K562 (cell line): ENCODE results near the gene DPCD. TPM values are rescaled to one million over a fixed set of nuclear protein-coding genes. Genes with fewer than 3 reads are reported as not detected.

ENCODE experiments used
- ATAC-seq: fragments of 200-7000 bp; cut with Tn5 transposase; 3 replicates; pipeline ENCODE4 v1.9.1; 2020; ENCODE audit warnings: moderate library complexity
- BruUV-seq: library from RNA; stranded (reverse); fragments of 400-500 nt; replicated peaks from 2 replicates; lab custom pipeline; 2021; lab: Mats Ljungman, UMichigan
- CTCF ChIA-PET: fragments of 300-600 bp; formaldehyde crosslinking; extraction: SDS; loops from one replicate; lab custom pipeline; 2021; ENCODE audit warnings: low intra/inter-chr PET ratio; lab: Yijun Ruan, JAX
- POLR2A ChIA-PET: fragments of 300-600, 350-650 bp; sonication (Branson Sonifier 250); formaldehyde crosslinking; extraction: SDS; loops from one replicate; lab custom pipeline; 2021; ENCODE audit warnings: antibody characterized with exemption, inconsistent platforms; lab: Yijun Ruan, JAX
- DNase-seq, 4 experiments: peaks; one replicate each; pipeline versions ENCODE4 v3.0.0 to v3.0.0-alpha.2; 2011 to 2018; ENCODE audit warnings: low spot score in 3 of 4, mixed read lengths in 3 of 4; ENCODE audit errors: extremely low read depth in 1 of 4
- FAIRE-seq: peaks from 2 replicates; lab custom pipeline; 2011; peaks lifted over from hg19 to GRCh38; lab: Jason Lieb, UNC
- H2AFZ ChIP-seq: 2 replicates; pipeline ENCODE4 v1.6.0; 2011; ENCODE audit warnings: low read depth, low read length, control low read depth, inconsistent platforms
- H3K27ac ChIP-seq: fragments of 200-600 bp; 3 replicates; pipeline ENCODE4 v1.8.0; 2011; ENCODE audit warnings: low read depth, mild to moderate bottlenecking, control low read depth, inconsistent platforms, low read length, moderate library complexity, mixed read lengths; ENCODE audit errors: extremely low read depth
- H3K27me3 ChIP-seq, 2 experiments: fragments of 300-600 bp in 1 of 2; 2 replicates in 1 of 2; 3 replicates in 1 of 2; pipeline versions ENCODE4 v1.6.0 to v1.8.0; 2011; ENCODE audit warnings: inconsistent platforms in 2 of 2, low read length in 2 of 2, mild to moderate bottlenecking in 1 of 2, mixed read lengths in 1 of 2, moderate library complexity in 1 of 2; ENCODE audit not compliant: control insufficient read depth in 2 of 2, insufficient read depth in 2 of 2
- H3K36me3 ChIP-seq: fragments of 300-600 bp; 3 replicates; pipeline ENCODE4 v1.8.0; 2011; ENCODE audit warnings: mild to moderate bottlenecking, low read length, inconsistent platforms; ENCODE audit not compliant: control insufficient read depth, insufficient read depth
- H3K4me1 ChIP-seq, 2 experiments: fragments of 200-600 bp in 1 of 2; replicated peaks in 1 of 2; 2 replicates in 1 of 2; 3 replicates in 1 of 2; pipeline versions ENCODE4 v1.5.1 to v1.8.0; 2011; ENCODE audit warnings: inconsistent platforms in 2 of 2, low read length in 2 of 2, mild to moderate bottlenecking in 1 of 2, mixed read lengths in 1 of 2, moderate library complexity in 1 of 2; ENCODE audit not compliant: control insufficient read depth in 2 of 2, insufficient read depth in 2 of 2
- H3K4me2 ChIP-seq: 2 replicates; pipeline ENCODE4 v1.6.1; 2011; ENCODE audit warnings: low read length, control low read depth, inconsistent platforms, mixed read lengths; ENCODE audit not compliant: insufficient read depth
- H3K4me3 ChIP-seq: fragments of 200-600 bp; sonication (generic), shearing (Covaris generic); 2 replicates; pipeline ENCODE4 v1.5.1; 2016; ENCODE audit warnings: control low read depth, inconsistent platforms
- H3K79me2 ChIP-seq: fragments of 200-600 bp; 3 replicates; pipeline ENCODE4 v1.8.0; 2011; ENCODE audit warnings: low read length, inconsistent platforms; ENCODE audit not compliant: control insufficient read depth, insufficient read depth
- H3K9ac ChIP-seq, 2 experiments: 2 replicates each; pipeline versions ENCODE4 v1.6.0 to v1.6.1; 2011; ENCODE audit warnings: low read depth in 2 of 2, low read length in 2 of 2, control low read depth in 1 of 2, inconsistent platforms in 1 of 2, mild to moderate bottlenecking in 1 of 2, mixed read lengths in 1 of 2; ENCODE audit not compliant: insufficient read depth in 1 of 2
- H3K9me1 ChIP-seq: one replicate; pipeline ENCODE4 v1.6.0; 2011; ENCODE audit warnings: inconsistent platforms, mild to moderate bottlenecking, low read length, moderate library complexity; ENCODE audit not compliant: control insufficient read depth, insufficient read depth
- H3K9me3 ChIP-seq: replicated peaks from 2 replicates; pipeline ENCODE4 v1.5.1; 2011; ENCODE audit warnings: low read depth, low read length, inconsistent platforms; ENCODE audit not compliant: control insufficient read depth, insufficient read depth
- H4K20me1 ChIP-seq: replicated peaks from 2 replicates; pipeline ENCODE4 v1.6.1; 2011; ENCODE audit warnings: low read length, inconsistent platforms, mixed read lengths; ENCODE audit not compliant: control insufficient read depth, insufficient read depth
- CEBPB ChIP-seq: fragments of 450-650 bp; IDR thresholded peaks from 2 replicates; pipeline ENCODE4 v1.6.1; 2016; ENCODE audit warnings: missing genetic modification characterization, missing compliant biosample characterization
- HDAC3 ChIP-seq: fragments of 450-650 bp; IDR thresholded peaks from 2 replicates; pipeline ENCODE4 v1.6.1; 2018; ENCODE audit warnings: borderline replicate concordance, mild to moderate bottlenecking, moderate library complexity; ENCODE audit not compliant: partially characterized antibody
- HNRNPLL ChIP-seq: fragments of 200-400 bp; formaldehyde crosslinking; IDR thresholded peaks from 2 replicates; pipeline ENCODE4 v1.6.1; 2017; ENCODE audit warnings: low read length, low read depth, mild to moderate bottlenecking; ENCODE audit not compliant: poor library complexity, severe bottlenecking
- MEF2D ChIP-seq: conservative IDR thresholded peaks from 2 replicates; pipeline ENCODE4 v1.6.1; 2016; ENCODE audit warnings: low read depth, missing genetic modification characterization, missing compliant biosample characterization
- SMARCA5 ChIP-seq: fragments of 450-650 bp; IDR thresholded peaks from 2 replicates; pipeline ENCODE4 v1.6.1; 2016
- TEAD2 ChIP-seq: fragments of 450-650 bp; IDR thresholded peaks from 2 replicates; pipeline ENCODE4 v1.6.1; 2016; ENCODE audit warnings: missing genetic modification characterization, control low read depth, missing compliant biosample characterization
- ZNF263 ChIP-seq: sonication (generic); formaldehyde crosslinking; IDR thresholded peaks from 2 replicates; pipeline ENCODE4 v1.8.0; 2022; ENCODE audit warnings: mild to moderate bottlenecking, missing genetic modification reagents, borderline replicate concordance
- ZNF436 ChIP-seq: fragments of 250-450, 450-650 bp; sonication (Bioruptor Pico); formaldehyde crosslinking; IDR thresholded peaks from 2 replicates; pipeline ENCODE4 v1.7.0; 2020; ENCODE audit warnings: mild to moderate bottlenecking
- WGBS: fragments of 100-300 bp; shearing (Covaris generic); methylation state at CpG from one replicate; pipeline ENCODE4 v1.1.6; 2016; ENCODE audit warnings: low coverage, mixed read lengths; ENCODE audit not compliant: insufficient coverage; ENCODE audit errors: missing lambda C conversion rate; 5-methylcytosine and 5-hydroxymethylcytosine counted together
- in situ Hi-C: fragments of 300-500 bp; cut with MboI; formaldehyde crosslinking; loops from 4 replicates; pipeline ENCODE4 v1.15.0; 2018; ENCODE audit warnings: inconsistent platforms, mixed read lengths
- intact Hi-C: fragments of 100-400 bp; cut with micrococcal nuclease; formaldehyde crosslinking; loops from 2 replicates; pipeline ENCODE4 v1.14.2; 2022
- polyA plus RNA-seq, 8 experiments: library from polyadenylated mRNA; depleted of rRNA in 4 of 8; stranded (reverse) in 5 of 8; unstranded in 3 of 8; fragments of >200 nt; fragmentation: Nextera tagmentation in 2 of 8; fragmentation: Illumina TruSeq in 1 of 8; extraction: Ambion mirVana in 2 of 8; extraction: Trizol in 1 of 8; gene quantifications; 2 replicates each; pipeline versions ENCODE4 v1.2.1 to v1.2.3, GENCODE V29; 2011 to 2014; ENCODE audit warnings: inconsistent platforms in 1 of 8, missing spikeins in 1 of 8
- total RNA-seq, 7 experiments: library from RNA; depleted of rRNA in 6 of 7; stranded (reverse); fragments of >200 nt in 6 of 7; fragmentation: Illumina TruSeq in 2 of 7; extraction: Trizol in 2 of 7; gene quantifications; 2 replicates each; pipeline versions ENCODE4 v1.2.1 to v1.2.3, GENCODE V29; 2011 to 2021; ENCODE audit warnings: low replicate concordance in 1 of 7
- TF ChIP-seq, protein P1 (sequence below): fragments of 250-450 bp; sonication (Bioruptor Pico); IDR thresholded peaks from 2 replicates; pipeline ENCODE4 v1.8.0; 2022; ENCODE audit warnings: inconsistent platforms, mild to moderate bottlenecking, moderate library complexity, borderline replicate concordance
- TF ChIP-seq, protein P2 (sequence below): sonication (generic); formaldehyde crosslinking; IDR thresholded peaks from 2 replicates; pipeline ENCODE4 v1.8.1; 2023; ENCODE audit warnings: mild to moderate bottlenecking, missing genetic modification reagents
- TF ChIP-seq, protein P3 (sequence below): fragments of 450-650 bp; formaldehyde crosslinking; IDR thresholded peaks from 2 replicates; pipeline ENCODE4 v1.4.0; 2020; ENCODE audit warnings: mild to moderate bottlenecking, moderate library complexity
- TF ChIP-seq, protein P4 (sequence below), 2 experiments: fragments of 450-650 bp in 1 of 2; sonication (generic) in 1 of 2; formaldehyde crosslinking; conservative IDR thresholded peaks; 2 replicates each; pipeline versions ENCODE4 v1.4.0 to v1.8.1; 2020 to 2022; ENCODE audit warnings: mild to moderate bottlenecking in 1 of 2, missing genetic modification reagents in 1 of 2
- TF ChIP-seq, protein P5 (sequence below): fragments of 450-650 bp; formaldehyde crosslinking; IDR thresholded peaks from 2 replicates; pipeline ENCODE4 v1.4.0; 2020; ENCODE audit warnings: mild to moderate bottlenecking, moderate library complexity

The DPCD gene
- total and polyA plus RNA-seq, 9 of the 15 experiments (the other 6 are each of a cell fraction or from before 2014, with no cell fraction given) = 12.1 to 45.2 (median 20.0) TPM

DNA sequence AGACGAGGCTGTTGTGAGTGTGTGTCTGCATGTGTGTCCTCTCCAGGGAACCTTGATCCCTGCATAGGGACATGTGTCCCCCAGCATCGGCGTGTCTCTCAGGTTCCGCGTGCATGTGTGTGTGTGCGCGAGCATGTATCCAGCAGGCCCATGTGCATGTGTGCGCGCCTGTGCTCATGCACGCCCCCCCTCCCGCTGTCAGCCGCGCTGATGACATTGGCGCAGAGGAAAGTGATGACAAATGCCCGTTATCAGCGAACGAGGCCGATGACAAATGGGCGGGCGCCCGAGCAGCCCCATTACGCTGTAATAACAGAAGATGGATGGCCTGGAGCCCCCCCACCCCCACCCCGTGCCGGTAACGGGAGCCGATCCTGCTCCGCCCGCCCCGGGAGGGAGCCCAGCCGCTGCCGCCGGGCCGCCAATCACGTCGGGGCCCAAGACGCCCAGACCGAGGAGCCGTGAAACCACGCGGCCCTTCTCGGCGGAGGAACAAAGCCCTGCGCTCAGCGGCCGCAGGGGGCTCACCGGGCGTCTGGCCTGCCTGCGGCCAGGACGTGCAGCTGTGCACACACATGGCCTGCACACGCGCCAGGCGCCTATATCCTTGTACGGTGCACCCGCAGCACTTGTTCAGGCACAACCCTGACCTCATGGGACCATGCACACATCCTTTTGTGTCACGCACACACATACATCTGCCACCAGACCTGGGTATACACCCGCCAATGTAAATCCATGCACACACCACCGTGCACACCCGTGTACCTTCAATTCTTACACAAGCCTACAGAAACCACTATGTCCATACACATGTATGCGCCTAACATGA lies 21.6 kb upstream of the DPCD start:
- ChIA-PET CTCF (no interaction called here), POLR2A (interaction anchor here (0.9 kb wide), 1 partner anchor 11 kb away, joined by 4 read pairs; no protein-coding TSS in a partner anchor)
- no peaks in the 10 kb centered on the region for H3K9me3 ChIP-seq
- peak overlapping the region; percentile 21; the same call in 1 of the 2 replicates for H3K4me3 ChIP-seq
- in situ Hi-C loops = loop anchor here (5.0 kb wide), 1 partner anchor 264 kb away; no protein-coding TSS in a partner anchor
- WGBS = 12% methylated on average over 28 of the region's 59 CpGs
- BruUV-seq = no TSS peak
- H2AFZ ChIP-seq = peak overlapping the region; percentile 86
- ATAC-seq (peak; percentile 75), DNase-seq (peak; percentile 61 to 72 (median 71)), FAIRE-seq (peak; percentile 32)
- peak overlapping the region; percentile 66 for H3K4me2 ChIP-seq
- H3K27ac ChIP-seq = no peak overlapping the region
- no peaks in the 10 kb centered on the region for H3K79me2 ChIP-seq
- no peaks in the 10 kb centered on the region for H3K27me3 ChIP-seq
- no peaks in the 10 kb centered on the region for H3K9me1 ChIP-seq
- peak overlapping the region in 1 of 2 experiments; percentile 82; a peak in 2 of 4 replicates for H3K9ac ChIP-seq
- peaks cover 13 to 39% of the 10 kb centered on the region in 2 experiments; a peak in 4 of 5 replicates for H3K4me1 ChIP-seq
- no peaks in the 10 kb centered on the region for H4K20me1 ChIP-seq
- intact Hi-C loops = loop anchor here (1.0 to 5.0 kb wide), 2 partner anchors 71 to 354 kb away; no protein-coding TSS in a partner anchor
- no peaks in the 10 kb centered on the region for H3K36me3 ChIP-seq
- TF ChIP-seq, protein P1, sequence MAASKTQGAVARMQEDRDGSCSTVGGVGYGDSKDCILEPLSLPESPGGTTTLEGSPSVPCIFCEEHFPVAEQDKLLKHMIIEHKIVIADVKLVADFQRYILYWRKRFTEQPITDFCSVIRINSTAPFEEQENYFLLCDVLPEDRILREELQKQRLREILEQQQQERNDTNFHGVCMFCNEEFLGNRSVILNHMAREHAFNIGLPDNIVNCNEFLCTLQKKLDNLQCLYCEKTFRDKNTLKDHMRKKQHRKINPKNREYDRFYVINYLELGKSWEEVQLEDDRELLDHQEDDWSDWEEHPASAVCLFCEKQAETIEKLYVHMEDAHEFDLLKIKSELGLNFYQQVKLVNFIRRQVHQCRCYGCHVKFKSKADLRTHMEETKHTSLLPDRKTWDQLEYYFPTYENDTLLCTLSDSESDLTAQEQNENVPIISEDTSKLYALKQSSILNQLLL (CRISPR knock-in tag) = no peak
- TF ChIP-seq HDAC3 = no peak
- no peak for TF ChIP-seq MEF2D
- TF ChIP-seq, protein P2, sequence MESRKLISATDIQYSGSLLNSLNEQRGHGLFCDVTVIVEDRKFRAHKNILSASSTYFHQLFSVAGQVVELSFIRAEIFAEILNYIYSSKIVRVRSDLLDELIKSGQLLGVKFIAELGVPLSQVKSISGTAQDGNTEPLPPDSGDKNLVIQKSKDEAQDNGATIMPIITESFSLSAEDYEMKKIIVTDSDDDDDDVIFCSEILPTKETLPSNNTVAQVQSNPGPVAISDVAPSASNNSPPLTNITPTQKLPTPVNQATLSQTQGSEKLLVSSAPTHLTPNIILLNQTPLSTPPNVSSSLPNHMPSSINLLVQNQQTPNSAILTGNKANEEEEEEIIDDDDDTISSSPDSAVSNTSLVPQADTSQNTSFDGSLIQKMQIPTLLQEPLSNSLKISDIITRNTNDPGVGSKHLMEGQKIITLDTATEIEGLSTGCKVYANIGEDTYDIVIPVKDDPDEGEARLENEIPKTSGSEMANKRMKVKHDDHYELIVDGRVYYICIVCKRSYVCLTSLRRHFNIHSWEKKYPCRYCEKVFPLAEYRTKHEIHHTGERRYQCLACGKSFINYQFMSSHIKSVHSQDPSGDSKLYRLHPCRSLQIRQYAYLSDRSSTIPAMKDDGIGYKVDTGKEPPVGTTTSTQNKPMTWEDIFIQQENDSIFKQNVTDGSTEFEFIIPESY (CRISPR knock-in tag) = peak; percentile 51; the same call in 1 of the 2 replicates
- no peak for TF ChIP-seq TEAD2 (tag)
- TF ChIP-seq HNRNPLL = peak; percentile 18
- peak; percentile 33; the same call in 1 of the 2 replicates for TF ChIP-seq ZNF263
- TF ChIP-seq CEBPB (tag) = no peak
- TF ChIP-seq, protein P3, sequence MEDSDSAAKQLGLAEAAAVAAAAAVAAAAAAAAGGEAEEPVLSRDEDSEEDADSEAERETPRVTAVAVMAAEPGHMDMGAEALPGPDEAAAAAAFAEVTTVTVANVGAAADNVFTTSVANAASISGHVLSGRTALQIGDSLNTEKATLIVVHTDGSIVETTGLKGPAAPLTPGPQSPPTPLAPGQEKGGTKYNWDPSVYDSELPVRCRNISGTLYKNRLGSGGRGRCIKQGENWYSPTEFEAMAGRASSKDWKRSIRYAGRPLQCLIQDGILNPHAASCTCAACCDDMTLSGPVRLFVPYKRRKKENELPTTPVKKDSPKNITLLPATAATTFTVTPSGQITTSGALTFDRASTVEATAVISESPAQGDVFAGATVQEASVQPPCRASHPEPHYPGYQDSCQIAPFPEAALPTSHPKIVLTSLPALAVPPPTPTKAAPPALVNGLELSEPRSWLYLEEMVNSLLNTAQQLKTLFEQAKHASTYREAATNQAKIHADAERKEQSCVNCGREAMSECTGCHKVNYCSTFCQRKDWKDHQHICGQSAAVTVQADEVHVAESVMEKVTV (CRISPR knock-in tag) = no peak
- TF ChIP-seq, protein P4, sequence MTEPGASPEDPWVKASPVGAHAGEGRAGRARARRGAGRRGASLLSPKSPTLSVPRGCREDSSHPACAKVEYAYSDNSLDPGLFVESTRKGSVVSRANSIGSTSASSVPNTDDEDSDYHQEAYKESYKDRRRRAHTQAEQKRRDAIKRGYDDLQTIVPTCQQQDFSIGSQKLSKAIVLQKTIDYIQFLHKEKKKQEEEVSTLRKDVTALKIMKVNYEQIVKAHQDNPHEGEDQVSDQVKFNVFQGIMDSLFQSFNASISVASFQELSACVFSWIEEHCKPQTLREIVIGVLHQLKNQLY (CRISPR knock-in tag; conservative IDR thresholded peaks at IDR 0.05) = no peak
- TF ChIP-seq, protein P5, sequence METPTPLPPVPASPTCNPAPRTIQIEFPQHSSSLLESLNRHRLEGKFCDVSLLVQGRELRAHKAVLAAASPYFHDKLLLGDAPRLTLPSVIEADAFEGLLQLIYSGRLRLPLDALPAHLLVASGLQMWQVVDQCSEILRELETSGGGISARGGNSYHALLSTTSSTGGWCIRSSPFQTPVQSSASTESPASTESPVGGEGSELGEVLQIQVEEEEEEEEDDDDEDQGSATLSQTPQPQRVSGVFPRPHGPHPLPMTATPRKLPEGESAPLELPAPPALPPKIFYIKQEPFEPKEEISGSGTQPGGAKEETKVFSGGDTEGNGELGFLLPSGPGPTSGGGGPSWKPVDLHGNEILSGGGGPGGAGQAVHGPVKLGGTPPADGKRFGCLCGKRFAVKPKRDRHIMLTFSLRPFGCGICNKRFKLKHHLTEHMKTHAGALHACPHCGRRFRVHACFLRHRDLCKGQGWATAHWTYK = no peak
- no peak for TF ChIP-seq SMARCA5
- no peak for TF ChIP-seq ZNF436 (CRISPR knock-in tag)
